H9 (cell line): ENCODE measurements around the gene CCL13. TPM values are rescaled to one million over a fixed set of nuclear protein-coding genes. Genes with fewer than 3 reads are reported as not detected.

Experiments used
- DNase-seq: peaks from one replicate; pipeline ENCODE4 v3.0.0-alpha.2; 2017
- H2AFZ ChIP-seq: one replicate; pipeline ENCODE4 v1.6.1; 2013; ENCODE audit warnings: mild to moderate bottlenecking, low read length, control low read depth, moderate library complexity
- H2AK5ac ChIP-seq: 2 replicates; pipeline ENCODE4 v1.6.1; 2013; ENCODE audit warnings: low read length, control low read depth, mixed read lengths; ENCODE audit not compliant: insufficient read length
- H2BK120ac ChIP-seq: one replicate; pipeline ENCODE4 v1.6.1; 2013; ENCODE audit warnings: low read depth, mild to moderate bottlenecking, low read length, control low read depth, inconsistent platforms; ENCODE audit not compliant: poor library complexity, severe bottlenecking
- H2BK12ac ChIP-seq: 2 replicates; pipeline ENCODE4 v1.6.1; 2013; ENCODE audit warnings: low read length, control low read depth, mixed read lengths, low read depth; ENCODE audit not compliant: insufficient read length
- H2BK15ac ChIP-seq: 2 replicates; pipeline ENCODE4 v1.6.1; 2013; ENCODE audit warnings: low read depth, low read length, control low read depth
- H2BK20ac ChIP-seq: one replicate; pipeline ENCODE4 v1.6.1; 2013; ENCODE audit warnings: low read depth, mild to moderate bottlenecking, low read length, control low read depth, inconsistent platforms; ENCODE audit not compliant: poor library complexity, severe bottlenecking
- H2BK5ac ChIP-seq: 2 replicates; pipeline ENCODE4 v1.6.1; 2013; ENCODE audit warnings: low read length, control low read depth, mixed read lengths; ENCODE audit not compliant: insufficient read length
- H3K14ac ChIP-seq: 2 replicates; pipeline ENCODE4 v1.6.1; 2013; ENCODE audit warnings: low read length, control low read depth; ENCODE audit not compliant: insufficient read depth
- H3K18ac ChIP-seq: 2 replicates; pipeline ENCODE4 v1.6.1; 2013; ENCODE audit warnings: low read depth, mild to moderate bottlenecking, mixed read lengths, low read length, control low read depth; ENCODE audit not compliant: insufficient read length
- H3K23ac ChIP-seq: 2 replicates; pipeline ENCODE4 v1.6.1; 2013; ENCODE audit warnings: low read length, control low read depth, mixed read lengths, low read depth; ENCODE audit not compliant: insufficient read length
- H3K23me2 ChIP-seq: 2 replicates; pipeline ENCODE4 v1.6.1; 2013; ENCODE audit warnings: low read depth, mild to moderate bottlenecking, mixed read lengths, low read length, control low read depth; ENCODE audit not compliant: insufficient read length, poor library complexity, severe bottlenecking
- H3K27ac ChIP-seq: 2 replicates; pipeline ENCODE4 v1.5.1; 2013; ENCODE audit warnings: low read length, control low read depth, mixed read lengths, low read depth; ENCODE audit not compliant: insufficient read length
- H3K27me3 ChIP-seq: 2 replicates; pipeline ENCODE4 v1.6.1; 2013; ENCODE audit warnings: low read length, control low read depth, inconsistent platforms; ENCODE audit not compliant: insufficient read depth
- H3K4ac ChIP-seq: 2 replicates; pipeline ENCODE4 v1.6.1; 2013; ENCODE audit warnings: low read depth, mild to moderate bottlenecking, control low read depth, inconsistent platforms, low read length, moderate library complexity
- H3K4me1 ChIP-seq: 2 replicates; pipeline ENCODE4 v1.6.1; 2013; ENCODE audit warnings: low read length, control low read depth, inconsistent platforms; ENCODE audit not compliant: insufficient read depth
- H3K4me2 ChIP-seq: 2 replicates; pipeline ENCODE4 v1.6.1; 2013; ENCODE audit warnings: low read length, control low read depth, mixed read lengths; ENCODE audit not compliant: insufficient read length, insufficient read depth
- H3K56ac ChIP-seq: 2 replicates; pipeline ENCODE4 v1.6.1; 2013; ENCODE audit warnings: low read depth, mild to moderate bottlenecking, mixed read lengths, low read length, control low read depth; ENCODE audit not compliant: insufficient read length
- H3K79me1 ChIP-seq: 2 replicates; pipeline ENCODE4 v1.6.1; 2013; ENCODE audit warnings: low read depth, mild to moderate bottlenecking, moderate library complexity, low read length, control low read depth, inconsistent platforms; ENCODE audit not compliant: insufficient read depth, poor library complexity, severe bottlenecking
- H3K79me2 ChIP-seq: 2 replicates; pipeline ENCODE4 v1.6.1; 2013; ENCODE audit warnings: low read length, control low read depth, inconsistent platforms; ENCODE audit not compliant: insufficient read depth
- H3K9ac ChIP-seq: 2 replicates; pipeline ENCODE4 v1.6.1; 2013; ENCODE audit warnings: low read length, control low read depth, mixed read lengths; ENCODE audit not compliant: insufficient read length; ENCODE audit errors: extremely low read depth
- H3K9me3 ChIP-seq: one replicate; pipeline ENCODE4 v1.6.1; 2013; ENCODE audit warnings: low read depth, low read length, inconsistent platforms; ENCODE audit not compliant: control insufficient read depth
- H3T11ph ChIP-seq: one replicate; pipeline ENCODE4 v1.6.1; 2013; ENCODE audit warnings: mild to moderate bottlenecking, low read length, control low read depth, inconsistent platforms
- H4K20me1 ChIP-seq: one replicate; pipeline ENCODE4 v1.6.1; 2013; ENCODE audit not compliant: control insufficient read depth, insufficient read length, insufficient read depth
- H4K5ac ChIP-seq: 2 replicates; pipeline ENCODE4 v1.6.1; 2013; ENCODE audit warnings: low read depth, mild to moderate bottlenecking, mixed read lengths, low read length, control low read depth; ENCODE audit not compliant: insufficient read length
- H4K8ac ChIP-seq: replicated peaks from 2 replicates; pipeline ENCODE4 v1.6.1; 2013; ENCODE audit warnings: low read length, control low read depth, mixed read lengths, low read depth; ENCODE audit not compliant: insufficient read length
- H4K91ac ChIP-seq: 2 replicates; pipeline ENCODE4 v1.6.1; 2013; ENCODE audit warnings: low read depth, mild to moderate bottlenecking, moderate library complexity, mixed read lengths, low read length, control low read depth; ENCODE audit not compliant: insufficient read length
- H3K27ac Mint-ChIP-seq, 3 experiments: 2 replicates in 2 of 3; 3 replicates in 1 of 3; pipeline ENCODE4 v1.8.0; 2020 to 2021; ENCODE audit warnings: mixed read lengths in 3 of 3, mild to moderate bottlenecking in 1 of 3, moderate library complexity in 1 of 3
- H3K27me3 Mint-ChIP-seq: 2 replicates; pipeline ENCODE4 v1.8.0; 2021; ENCODE audit warnings: low read depth, mild to moderate bottlenecking, moderate library complexity, mixed read lengths
- H3K36me3 Mint-ChIP-seq, 3 experiments: 2 replicates in 2 of 3; 3 replicates in 1 of 3; pipeline ENCODE4 v1.8.0; 2020 to 2021; ENCODE audit warnings: low read depth in 3 of 3, mixed read lengths in 3 of 3; ENCODE audit not compliant: insufficient read depth in 1 of 3
- H3K4me1 Mint-ChIP-seq, 2 experiments: 2 replicates each; pipeline ENCODE4 v1.8.0; 2020; ENCODE audit warnings: mixed read lengths in 2 of 2
- H3K4me3 Mint-ChIP-seq, 2 experiments: 2 replicates in 1 of 2; 3 replicates in 1 of 2; pipeline ENCODE4 v1.8.0; 2020 to 2021; ENCODE audit warnings: mild to moderate bottlenecking in 2 of 2, mixed read lengths in 2 of 2, moderate library complexity in 1 of 2
- H3K9me3 Mint-ChIP-seq, 2 experiments: 2 replicates in 1 of 2; 3 replicates in 1 of 2; pipeline ENCODE4 v1.8.0; 2020; ENCODE audit warnings: mild to moderate bottlenecking in 2 of 2, mixed read lengths in 2 of 2, moderate library complexity in 1 of 2
- CTCF ChIP-seq: fragments of 200-600 bp; sonication (generic); conservative IDR thresholded peaks from 3 replicates; pipeline ENCODE4 v1.8.0; 2021; ENCODE audit warnings: antibody characterized with exemption, mild to moderate bottlenecking
- WGBS: extraction: QIAGEN DNeasy Blood & Tissue Kit; methylation state at CpG from one replicate; pipeline ENCODE4 v1.1.7; 2013; ENCODE audit warnings: missing lambda C conversion rate, low lambda C conversion rate, mixed read lengths; ENCODE audit not compliant: insufficient read length; ENCODE audit errors: extremely low coverage; 5-methylcytosine and 5-hydroxymethylcytosine counted together
- total RNA-seq: library from RNA; stranded (reverse); gene quantifications from 2 replicates; pipeline ENCODE4 v1.2.1, GENCODE V29; 2021

CCL13 gene
- total RNA-seq, 1 experiment from 2014 or later: not detected

DNA sequence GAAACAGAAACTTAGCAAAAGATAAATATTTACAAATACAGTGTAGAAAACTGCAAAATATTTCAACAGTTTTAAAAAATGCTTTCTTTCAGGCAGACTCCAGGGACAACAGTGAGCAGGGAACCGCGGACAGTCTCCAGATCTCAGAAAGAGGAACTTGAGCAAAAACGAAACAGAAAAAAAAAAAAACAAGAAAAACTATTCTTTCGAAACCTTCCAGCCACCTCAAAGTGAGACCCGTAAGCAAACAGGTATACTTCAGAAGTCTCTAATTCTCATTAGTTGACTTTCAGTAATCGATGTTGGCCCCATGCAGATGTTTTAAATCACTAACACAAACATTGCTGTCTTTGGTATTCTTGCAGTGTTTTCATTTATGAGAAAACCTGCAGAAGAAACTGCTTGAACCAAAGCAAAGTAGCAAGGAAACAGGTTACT is 22.4 kb downstream of the CCL13 start:
- no peak overlapping the region for H3K27ac ChIP-seq
- H3K56ac ChIP-seq: no peak overlapping the region
- H3K9me3 ChIP-seq: no peaks in the 10 kb centered on the region
- H4K8ac ChIP-seq: no peak overlapping the region
- no peak overlapping the region for H2BK12ac ChIP-seq
- no peak overlapping the region for H4K91ac ChIP-seq
- no peak overlapping the region for H2BK5ac ChIP-seq
- no peaks in the 10 kb centered on the region for H3K79me1 ChIP-seq
- H2BK120ac ChIP-seq: no peak overlapping the region
- no peak overlapping the region for H2AFZ ChIP-seq
- no CpG with 5 or more reads among the region's 6 CpGs for WGBS
- H2BK15ac ChIP-seq: no peak overlapping the region
- no peak for TF ChIP-seq CTCF
- no peak overlapping the region for H2BK20ac ChIP-seq
- Mint-ChIP-seq H3K4me1 (peaks cover 13 to 15% of the 10 kb centered on the region in 2 experiments; a peak in 3 of 4 replicates), H3K27ac (no peak overlapping the region; a peak in 1 of 7 replicates), H3K27me3 (no peaks in the 10 kb centered on the region), H3K36me3 (no peaks in the 10 kb centered on the region), H3K4me3 (no peak overlapping the region), H3K9me3 (no peaks in the 10 kb centered on the region)
- no peak overlapping the region for H3T11ph ChIP-seq
- H3K14ac ChIP-seq: no peak overlapping the region
- no peaks in the 10 kb centered on the region for H3K27me3 ChIP-seq
- H3K9ac ChIP-seq: no peak overlapping the region
- H2AK5ac ChIP-seq: no peak overlapping the region
- no peak overlapping the region for H3K18ac ChIP-seq
- no peaks in the 10 kb centered on the region for H4K20me1 ChIP-seq
- no peak for DNase-seq
- no peak overlapping the region for H3K4me2 ChIP-seq
- no peaks in the 10 kb centered on the region for H3K4me1 ChIP-seq
- H3K23me2 ChIP-seq: no peaks in the 10 kb centered on the region
- no peak overlapping the region for H3K23ac ChIP-seq
- no peak overlapping the region for H3K4ac ChIP-seq
- H3K79me2 ChIP-seq: no peaks in the 10 kb centered on the region
- H4K5ac ChIP-seq: no peak overlapping the region
